Measurements from ENCODE around the gene TPCN1. TPM values are rescaled to one million over a fixed set of nuclear protein-coding genes. Genes with fewer than 3 reads are reported as not detected.

The TPCN1 gene
- polyA plus RNA-seq, 1 of the 3 experiments (the other 2 are of a cell fraction) = 15.7 TPM

DNA sequence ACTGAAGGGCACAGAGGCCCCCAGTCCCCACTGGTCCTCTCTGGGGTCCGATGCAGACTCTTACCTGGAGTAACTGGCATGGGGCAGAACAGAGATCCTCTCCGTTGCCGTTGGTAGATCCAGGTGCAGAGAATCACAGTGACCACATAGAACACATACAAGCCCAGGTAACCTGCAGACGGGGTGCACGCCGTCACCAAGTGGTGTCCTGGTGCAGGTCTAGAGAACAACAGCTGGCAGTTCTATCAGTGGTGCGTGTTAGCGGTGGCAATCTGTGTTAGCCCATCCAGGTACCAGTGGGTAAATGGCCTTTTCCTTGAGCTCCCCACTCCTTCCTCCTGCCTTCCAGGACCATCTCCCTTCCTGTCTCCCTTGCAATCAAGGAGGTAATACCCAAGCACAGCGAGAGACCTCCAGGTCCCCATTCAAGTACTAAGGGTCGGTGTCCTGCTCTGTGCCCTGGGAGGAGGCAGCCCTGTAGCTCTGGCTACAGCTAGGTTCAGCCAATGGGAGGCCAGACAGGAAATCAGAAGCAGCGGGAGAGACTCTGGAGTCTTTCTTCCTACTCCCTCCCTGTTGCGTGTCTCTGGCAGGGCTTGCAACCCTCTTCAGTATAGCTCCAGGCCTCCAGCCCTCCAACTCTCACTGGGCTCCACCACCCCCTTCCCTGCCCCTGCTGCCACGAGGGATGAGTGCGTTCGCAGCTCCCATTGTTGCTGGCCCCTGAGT lies 97.8 kb downstream of the TPCN1 start (continued):
- TF ChIP-seq, protein P1, sequence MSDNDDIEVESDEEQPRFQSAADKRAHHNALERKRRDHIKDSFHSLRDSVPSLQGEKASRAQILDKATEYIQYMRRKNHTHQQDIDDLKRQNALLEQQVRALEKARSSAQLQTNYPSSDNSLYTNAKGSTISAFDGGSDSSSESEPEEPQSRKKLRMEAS (IDR thresholded peaks at IDR 0.05; ENCODE audit: low read depth) = no peak
- TF ChIP-seq, protein P2, sequence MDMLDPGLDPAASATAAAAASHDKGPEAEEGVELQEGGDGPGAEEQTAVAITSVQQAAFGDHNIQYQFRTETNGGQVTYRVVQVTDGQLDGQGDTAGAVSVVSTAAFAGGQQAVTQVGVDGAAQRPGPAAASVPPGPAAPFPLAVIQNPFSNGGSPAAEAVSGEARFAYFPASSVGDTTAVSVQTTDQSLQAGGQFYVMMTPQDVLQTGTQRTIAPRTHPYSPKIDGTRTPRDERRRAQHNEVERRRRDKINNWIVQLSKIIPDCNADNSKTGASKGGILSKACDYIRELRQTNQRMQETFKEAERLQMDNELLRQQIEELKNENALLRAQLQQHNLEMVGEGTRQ (IDR thresholded peaks at IDR 0.05; ENCODE audit: borderline replicate concordance, low read depth, low read length) = no peak
- TF ChIP-seq FOSL2 (IDR thresholded peaks at IDR 0.05; ENCODE audit: borderline replicate concordance, low read depth) = no peak
- no peak for TF ChIP-seq TAF1 (IDR thresholded peaks at IDR 0.05; ENCODE audit: borderline replicate concordance, low read depth, low read length)

DNA sequence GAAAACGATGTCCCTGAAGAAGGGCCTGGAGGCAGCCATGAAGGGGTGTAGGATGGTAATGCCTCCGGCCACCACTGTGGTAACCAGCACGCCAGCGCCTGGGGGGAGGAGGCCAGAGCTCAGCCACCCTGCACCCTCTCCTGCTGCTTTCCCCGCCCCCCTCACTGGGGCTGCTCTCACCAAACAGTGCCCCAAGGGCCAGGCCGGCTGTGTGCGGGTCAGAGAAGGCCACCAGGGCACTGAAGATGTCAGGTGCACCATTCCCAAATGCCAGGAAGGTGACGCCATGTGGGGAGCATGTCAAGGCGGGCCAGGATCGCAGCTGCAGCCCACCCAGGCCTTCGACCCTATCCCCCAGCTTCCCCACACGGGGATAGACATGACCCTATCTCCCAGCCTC lies 99.1 kb downstream of the TPCN1 start:
- no peak overlapping the region for H2AFZ ChIP-seq (ENCODE audit: low read depth)
- POLR2A ChIA-PET = no interaction called here
- peaks cover 0 to 14% of the 10 kb centered on the region in 2 experiments for H3K36me3 ChIP-seq (replicated peaks in 1 of 2; ENCODE audit: control insufficient read depth in 1 of 2, insufficient read depth in 2 of 2, low read length in 1 of 2)
- H3K9me2 ChIP-seq = no peaks in the 10 kb centered on the region
- no peaks in the 10 kb centered on the region for H3K79me2 ChIP-seq (ENCODE audit: insufficient read depth)
- no peak overlapping the region for H3K4me3 ChIP-seq (ENCODE audit: low read depth in 2 of 2, low read length in 1 of 2)
- no peak overlapping the region for H3K4me2 ChIP-seq
- 100% methylated on average over 2 of the region's 12 CpGs for WGBS (ENCODE audit: low lambda C conversion rate)
- H4K20me1 ChIP-seq (ENCODE audit: insufficient read depth) = no peaks in the 10 kb centered on the region
- no peaks in the 10 kb centered on the region for H3K27me3 ChIP-seq (ENCODE audit: insufficient read depth)
- no peaks in the 10 kb centered on the region for H3K4me1 ChIP-seq (ENCODE audit: control insufficient read depth in 1 of 2, insufficient read depth in 2 of 2, low read depth in 1 of 2, low read length in 1 of 2)
- H3K9ac ChIP-seq = no peak overlapping the region
- no peak for DNase-seq
- CTCF ChIA-PET = interaction anchor here (0.7 to 1.8 kb wide), 4 partner anchors 9 to 105 kb away, joined by 3 to 4 read pairs (median 3); no protein-coding TSS in a partner anchor
- H3K9me3 ChIP-seq = no peaks in the 10 kb centered on the region
- no peak for TF ChIP-seq RFX5 (IDR thresholded peaks at IDR 0.05; ENCODE audit: low read length)
- TF ChIP-seq TCF12 (IDR thresholded peaks at IDR 0.05) = no peak
- TF ChIP-seq POLR2AphosphoS5 (IDR thresholded peaks at IDR 0.05; ENCODE audit: low read depth, low read length) = no peak
- TF ChIP-seq FOSL2 (IDR thresholded peaks at IDR 0.05; ENCODE audit: borderline replicate concordance, low read depth) = no peak
- no peak for TF ChIP-seq FOXJ3 (CRISPR knock-in tag; IDR thresholded peaks at IDR 0.05)
- TF ChIP-seq RXRA (IDR thresholded peaks at IDR 0.05; ENCODE audit: borderline replicate concordance, low read depth) = no peak
- TF ChIP-seq, protein P3, sequence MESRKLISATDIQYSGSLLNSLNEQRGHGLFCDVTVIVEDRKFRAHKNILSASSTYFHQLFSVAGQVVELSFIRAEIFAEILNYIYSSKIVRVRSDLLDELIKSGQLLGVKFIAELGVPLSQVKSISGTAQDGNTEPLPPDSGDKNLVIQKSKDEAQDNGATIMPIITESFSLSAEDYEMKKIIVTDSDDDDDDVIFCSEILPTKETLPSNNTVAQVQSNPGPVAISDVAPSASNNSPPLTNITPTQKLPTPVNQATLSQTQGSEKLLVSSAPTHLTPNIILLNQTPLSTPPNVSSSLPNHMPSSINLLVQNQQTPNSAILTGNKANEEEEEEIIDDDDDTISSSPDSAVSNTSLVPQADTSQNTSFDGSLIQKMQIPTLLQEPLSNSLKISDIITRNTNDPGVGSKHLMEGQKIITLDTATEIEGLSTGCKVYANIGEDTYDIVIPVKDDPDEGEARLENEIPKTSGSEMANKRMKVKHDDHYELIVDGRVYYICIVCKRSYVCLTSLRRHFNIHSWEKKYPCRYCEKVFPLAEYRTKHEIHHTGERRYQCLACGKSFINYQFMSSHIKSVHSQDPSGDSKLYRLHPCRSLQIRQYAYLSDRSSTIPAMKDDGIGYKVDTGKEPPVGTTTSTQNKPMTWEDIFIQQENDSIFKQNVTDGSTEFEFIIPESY (IDR thresholded peaks at IDR 0.05; ENCODE audit: borderline replicate concordance, low read depth) = no peak
- TF ChIP-seq MEF2A (IDR thresholded peaks at IDR 0.05; ENCODE audit: borderline replicate concordance, low read depth) = no peak
- TF ChIP-seq TAF1 (IDR thresholded peaks at IDR 0.05; ENCODE audit: borderline replicate concordance, low read depth, low read length) = no peak
- no peak for TF ChIP-seq EZH2phosphoT487 (IDR thresholded peaks at IDR 0.05; ENCODE audit: borderline replicate concordance, low read depth)
- no peak for TF ChIP-seq NFIC (IDR thresholded peaks at IDR 0.05; ENCODE audit: borderline replicate concordance)
- TF ChIP-seq, protein P4, sequence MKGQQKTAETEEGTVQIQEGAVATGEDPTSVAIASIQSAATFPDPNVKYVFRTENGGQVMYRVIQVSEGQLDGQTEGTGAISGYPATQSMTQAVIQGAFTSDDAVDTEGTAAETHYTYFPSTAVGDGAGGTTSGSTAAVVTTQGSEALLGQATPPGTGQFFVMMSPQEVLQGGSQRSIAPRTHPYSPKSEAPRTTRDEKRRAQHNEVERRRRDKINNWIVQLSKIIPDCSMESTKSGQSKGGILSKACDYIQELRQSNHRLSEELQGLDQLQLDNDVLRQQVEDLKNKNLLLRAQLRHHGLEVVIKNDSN (IDR thresholded peaks at IDR 0.05; ENCODE audit: borderline replicate concordance, low read depth) = no peak
- TF ChIP-seq, protein P5, sequence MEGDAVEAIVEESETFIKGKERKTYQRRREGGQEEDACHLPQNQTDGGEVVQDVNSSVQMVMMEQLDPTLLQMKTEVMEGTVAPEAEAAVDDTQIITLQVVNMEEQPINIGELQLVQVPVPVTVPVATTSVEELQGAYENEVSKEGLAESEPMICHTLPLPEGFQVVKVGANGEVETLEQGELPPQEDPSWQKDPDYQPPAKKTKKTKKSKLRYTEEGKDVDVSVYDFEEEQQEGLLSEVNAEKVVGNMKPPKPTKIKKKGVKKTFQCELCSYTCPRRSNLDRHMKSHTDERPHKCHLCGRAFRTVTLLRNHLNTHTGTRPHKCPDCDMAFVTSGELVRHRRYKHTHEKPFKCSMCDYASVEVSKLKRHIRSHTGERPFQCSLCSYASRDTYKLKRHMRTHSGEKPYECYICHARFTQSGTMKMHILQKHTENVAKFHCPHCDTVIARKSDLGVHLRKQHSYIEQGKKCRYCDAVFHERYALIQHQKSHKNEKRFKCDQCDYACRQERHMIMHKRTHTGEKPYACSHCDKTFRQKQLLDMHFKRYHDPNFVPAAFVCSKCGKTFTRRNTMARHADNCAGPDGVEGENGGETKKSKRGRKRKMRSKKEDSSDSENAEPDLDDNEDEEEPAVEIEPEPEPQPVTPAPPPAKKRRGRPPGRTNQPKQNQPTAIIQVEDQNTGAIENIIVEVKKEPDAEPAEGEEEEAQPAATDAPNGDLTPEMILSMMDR (IDR thresholded peaks at IDR 0.05) = no peak
- no peak for TF ChIP-seq YY1 (IDR thresholded peaks at IDR 0.05; ENCODE audit: low read depth)
- H3F3A ChIP-seq (replicated peaks; ENCODE audit: insufficient read depth) = peaks cover 6% of the 10 kb centered on the region
- H3K27ac ChIP-seq (ENCODE audit: low read depth in 2 of 2, low read length in 1 of 2) = no peak overlapping the region
